H9 (cell line): ENCODE data around the gene FAM227B. TPM values are rescaled to one million over a fixed set of nuclear protein-coding genes. Genes with fewer than 3 reads are reported as not detected.

Experiments used
- DNase-seq: peaks from one replicate; pipeline ENCODE4 v3.0.0-alpha.2; 2017
- H2AFZ ChIP-seq: one replicate; pipeline ENCODE4 v1.6.1; 2013; ENCODE audit warnings: mild to moderate bottlenecking, low read length, control low read depth, moderate library complexity
- H2AK5ac ChIP-seq: 2 replicates; pipeline ENCODE4 v1.6.1; 2013; ENCODE audit warnings: low read length, control low read depth, mixed read lengths; ENCODE audit not compliant: insufficient read length
- H2BK120ac ChIP-seq: one replicate; pipeline ENCODE4 v1.6.1; 2013; ENCODE audit warnings: low read depth, mild to moderate bottlenecking, low read length, control low read depth, inconsistent platforms; ENCODE audit not compliant: poor library complexity, severe bottlenecking
- H2BK12ac ChIP-seq: 2 replicates; pipeline ENCODE4 v1.6.1; 2013; ENCODE audit warnings: low read length, control low read depth, mixed read lengths, low read depth; ENCODE audit not compliant: insufficient read length
- H2BK15ac ChIP-seq: 2 replicates; pipeline ENCODE4 v1.6.1; 2013; ENCODE audit warnings: low read depth, low read length, control low read depth
- H2BK20ac ChIP-seq: one replicate; pipeline ENCODE4 v1.6.1; 2013; ENCODE audit warnings: low read depth, mild to moderate bottlenecking, low read length, control low read depth, inconsistent platforms; ENCODE audit not compliant: poor library complexity, severe bottlenecking
- H2BK5ac ChIP-seq: 2 replicates; pipeline ENCODE4 v1.6.1; 2013; ENCODE audit warnings: low read length, control low read depth, mixed read lengths; ENCODE audit not compliant: insufficient read length
- H3K14ac ChIP-seq: 2 replicates; pipeline ENCODE4 v1.6.1; 2013; ENCODE audit warnings: low read length, control low read depth; ENCODE audit not compliant: insufficient read depth
- H3K18ac ChIP-seq: 2 replicates; pipeline ENCODE4 v1.6.1; 2013; ENCODE audit warnings: low read depth, mild to moderate bottlenecking, mixed read lengths, low read length, control low read depth; ENCODE audit not compliant: insufficient read length
- H3K23ac ChIP-seq: 2 replicates; pipeline ENCODE4 v1.6.1; 2013; ENCODE audit warnings: low read length, control low read depth, mixed read lengths, low read depth; ENCODE audit not compliant: insufficient read length
- H3K23me2 ChIP-seq: 2 replicates; pipeline ENCODE4 v1.6.1; 2013; ENCODE audit warnings: low read depth, mild to moderate bottlenecking, mixed read lengths, low read length, control low read depth; ENCODE audit not compliant: insufficient read length, poor library complexity, severe bottlenecking
- H3K27ac ChIP-seq: 2 replicates; pipeline ENCODE4 v1.5.1; 2013; ENCODE audit warnings: low read length, control low read depth, mixed read lengths, low read depth; ENCODE audit not compliant: insufficient read length
- H3K27me3 ChIP-seq: 2 replicates; pipeline ENCODE4 v1.6.1; 2013; ENCODE audit warnings: low read length, control low read depth, inconsistent platforms; ENCODE audit not compliant: insufficient read depth
- H3K4ac ChIP-seq: 2 replicates; pipeline ENCODE4 v1.6.1; 2013; ENCODE audit warnings: low read depth, mild to moderate bottlenecking, control low read depth, inconsistent platforms, low read length, moderate library complexity
- H3K4me1 ChIP-seq: 2 replicates; pipeline ENCODE4 v1.6.1; 2013; ENCODE audit warnings: low read length, control low read depth, inconsistent platforms; ENCODE audit not compliant: insufficient read depth
- H3K4me2 ChIP-seq: 2 replicates; pipeline ENCODE4 v1.6.1; 2013; ENCODE audit warnings: low read length, control low read depth, mixed read lengths; ENCODE audit not compliant: insufficient read length, insufficient read depth
- H3K56ac ChIP-seq: 2 replicates; pipeline ENCODE4 v1.6.1; 2013; ENCODE audit warnings: low read depth, mild to moderate bottlenecking, mixed read lengths, low read length, control low read depth; ENCODE audit not compliant: insufficient read length
- H3K79me1 ChIP-seq: 2 replicates; pipeline ENCODE4 v1.6.1; 2013; ENCODE audit warnings: low read depth, mild to moderate bottlenecking, moderate library complexity, low read length, control low read depth, inconsistent platforms; ENCODE audit not compliant: insufficient read depth, poor library complexity, severe bottlenecking
- H3K79me2 ChIP-seq: 2 replicates; pipeline ENCODE4 v1.6.1; 2013; ENCODE audit warnings: low read length, control low read depth, inconsistent platforms; ENCODE audit not compliant: insufficient read depth
- H3K9ac ChIP-seq: 2 replicates; pipeline ENCODE4 v1.6.1; 2013; ENCODE audit warnings: low read length, control low read depth, mixed read lengths; ENCODE audit not compliant: insufficient read length; ENCODE audit errors: extremely low read depth
- H3K9me3 ChIP-seq: one replicate; pipeline ENCODE4 v1.6.1; 2013; ENCODE audit warnings: low read depth, low read length, inconsistent platforms; ENCODE audit not compliant: control insufficient read depth
- H3T11ph ChIP-seq: one replicate; pipeline ENCODE4 v1.6.1; 2013; ENCODE audit warnings: mild to moderate bottlenecking, low read length, control low read depth, inconsistent platforms
- H4K20me1 ChIP-seq: one replicate; pipeline ENCODE4 v1.6.1; 2013; ENCODE audit not compliant: control insufficient read depth, insufficient read length, insufficient read depth
- H4K5ac ChIP-seq: 2 replicates; pipeline ENCODE4 v1.6.1; 2013; ENCODE audit warnings: low read depth, mild to moderate bottlenecking, mixed read lengths, low read length, control low read depth; ENCODE audit not compliant: insufficient read length
- H4K8ac ChIP-seq: replicated peaks from 2 replicates; pipeline ENCODE4 v1.6.1; 2013; ENCODE audit warnings: low read length, control low read depth, mixed read lengths, low read depth; ENCODE audit not compliant: insufficient read length
- H4K91ac ChIP-seq: 2 replicates; pipeline ENCODE4 v1.6.1; 2013; ENCODE audit warnings: low read depth, mild to moderate bottlenecking, moderate library complexity, mixed read lengths, low read length, control low read depth; ENCODE audit not compliant: insufficient read length
- H3K27ac Mint-ChIP-seq, 3 experiments: 2 replicates in 2 of 3; 3 replicates in 1 of 3; pipeline ENCODE4 v1.8.0; 2020 to 2021; ENCODE audit warnings: mixed read lengths in 3 of 3, mild to moderate bottlenecking in 1 of 3, moderate library complexity in 1 of 3
- H3K27me3 Mint-ChIP-seq: 2 replicates; pipeline ENCODE4 v1.8.0; 2021; ENCODE audit warnings: low read depth, mild to moderate bottlenecking, moderate library complexity, mixed read lengths
- H3K36me3 Mint-ChIP-seq, 3 experiments: 2 replicates in 2 of 3; 3 replicates in 1 of 3; pipeline ENCODE4 v1.8.0; 2020 to 2021; ENCODE audit warnings: low read depth in 3 of 3, mixed read lengths in 3 of 3; ENCODE audit not compliant: insufficient read depth in 1 of 3
- H3K4me1 Mint-ChIP-seq, 2 experiments: 2 replicates each; pipeline ENCODE4 v1.8.0; 2020; ENCODE audit warnings: mixed read lengths in 2 of 2
- H3K4me3 Mint-ChIP-seq, 2 experiments: 2 replicates in 1 of 2; 3 replicates in 1 of 2; pipeline ENCODE4 v1.8.0; 2020 to 2021; ENCODE audit warnings: mild to moderate bottlenecking in 2 of 2, mixed read lengths in 2 of 2, moderate library complexity in 1 of 2
- H3K9me3 Mint-ChIP-seq, 2 experiments: 2 replicates in 1 of 2; 3 replicates in 1 of 2; pipeline ENCODE4 v1.8.0; 2020; ENCODE audit warnings: mild to moderate bottlenecking in 2 of 2, mixed read lengths in 2 of 2, moderate library complexity in 1 of 2
- CTCF ChIP-seq: fragments of 200-600 bp; sonication (generic); conservative IDR thresholded peaks from 3 replicates; pipeline ENCODE4 v1.8.0; 2021; ENCODE audit warnings: antibody characterized with exemption, mild to moderate bottlenecking
- total RNA-seq: library from RNA; stranded (reverse); gene quantifications from 2 replicates; pipeline ENCODE4 v1.2.1, GENCODE V29; 2021

The FAM227B gene
- total RNA-seq, 1 experiment from 2014 or later, result 5.5 TPM

GRCh38 chr15:49331442-49331841, 289.2 kb downstream of the FAM227B start:
- no peak overlapping the region for H2BK15ac ChIP-seq
- no peak for TF ChIP-seq CTCF
- no peak overlapping the region for H3K14ac ChIP-seq
- no peak overlapping the region for H2BK5ac ChIP-seq
- no peak overlapping the region for H4K5ac ChIP-seq
- H3T11ph ChIP-seq, result no peak overlapping the region
- H2BK12ac ChIP-seq, result no peak overlapping the region
- peaks cover 2% of the 10 kb centered on the region; the same call in 1 of the 2 replicates for H3K4me1 ChIP-seq
- no peak for DNase-seq
- no peaks in the 10 kb centered on the region for H3K79me2 ChIP-seq
- H3K23me2 ChIP-seq, result no peaks in the 10 kb centered on the region
- no peak overlapping the region for H2AFZ ChIP-seq
- H3K9ac ChIP-seq, result no peak overlapping the region
- Mint-ChIP-seq H3K4me1 (peaks cover 28 to 43% of the 10 kb centered on the region in 2 experiments), H3K27ac (no peak overlapping the region), H3K36me3 (no peaks in the 10 kb centered on the region; a peak in 2 of 7 replicates), H3K27me3 (no peaks in the 10 kb centered on the region), H3K4me3 (no peak overlapping the region), H3K9me3 (no peaks in the 10 kb centered on the region)
- no peaks in the 10 kb centered on the region for H4K20me1 ChIP-seq
- no peak overlapping the region for H2BK120ac ChIP-seq
- H3K27me3 ChIP-seq, result no peaks in the 10 kb centered on the region
- no peak overlapping the region for H3K56ac ChIP-seq
- no peak overlapping the region for H4K91ac ChIP-seq
- H3K9me3 ChIP-seq, result no peaks in the 10 kb centered on the region
- H3K27ac ChIP-seq, result no peak overlapping the region
- H3K23ac ChIP-seq, result no peak overlapping the region
- no peak overlapping the region for H3K4ac ChIP-seq
- no peak overlapping the region for H2AK5ac ChIP-seq
- no peak overlapping the region for H3K18ac ChIP-seq
- no peak overlapping the region for H4K8ac ChIP-seq
- H2BK20ac ChIP-seq, result no peak overlapping the region
- no peaks in the 10 kb centered on the region for H3K79me1 ChIP-seq
- no peak overlapping the region for H3K4me2 ChIP-seq
